ES-I3 (cell line): ENCODE results near the gene RANGAP1.
A peak's percentile ranks its signal among the peaks of the same experiment; 100 is the strongest.

ENCODE experiments used
- H3K36me3 ChIP-seq: 2 replicates; pipeline ENCODE4 v1.6.1; 2013; ENCODE audit warnings: mild to moderate bottlenecking, low read length, control low read depth, moderate library complexity; ENCODE audit not compliant: insufficient read depth
- H3K4me1 ChIP-seq: 2 replicates; pipeline ENCODE4 v1.6.1; 2013; ENCODE audit warnings: mild to moderate bottlenecking, control low read depth, low read length; ENCODE audit not compliant: insufficient read depth
- H3K9ac ChIP-seq: 2 replicates; pipeline ENCODE4 v1.6.1; 2013; ENCODE audit warnings: low read depth, mild to moderate bottlenecking, low read length, moderate library complexity
- H3K9me3 ChIP-seq: 2 replicates; pipeline ENCODE4 v1.6.1; 2013; ENCODE audit warnings: mild to moderate bottlenecking, low read length, moderate library complexity; ENCODE audit not compliant: control insufficient read depth, insufficient read depth

Gene RANGAP1

DNA sequence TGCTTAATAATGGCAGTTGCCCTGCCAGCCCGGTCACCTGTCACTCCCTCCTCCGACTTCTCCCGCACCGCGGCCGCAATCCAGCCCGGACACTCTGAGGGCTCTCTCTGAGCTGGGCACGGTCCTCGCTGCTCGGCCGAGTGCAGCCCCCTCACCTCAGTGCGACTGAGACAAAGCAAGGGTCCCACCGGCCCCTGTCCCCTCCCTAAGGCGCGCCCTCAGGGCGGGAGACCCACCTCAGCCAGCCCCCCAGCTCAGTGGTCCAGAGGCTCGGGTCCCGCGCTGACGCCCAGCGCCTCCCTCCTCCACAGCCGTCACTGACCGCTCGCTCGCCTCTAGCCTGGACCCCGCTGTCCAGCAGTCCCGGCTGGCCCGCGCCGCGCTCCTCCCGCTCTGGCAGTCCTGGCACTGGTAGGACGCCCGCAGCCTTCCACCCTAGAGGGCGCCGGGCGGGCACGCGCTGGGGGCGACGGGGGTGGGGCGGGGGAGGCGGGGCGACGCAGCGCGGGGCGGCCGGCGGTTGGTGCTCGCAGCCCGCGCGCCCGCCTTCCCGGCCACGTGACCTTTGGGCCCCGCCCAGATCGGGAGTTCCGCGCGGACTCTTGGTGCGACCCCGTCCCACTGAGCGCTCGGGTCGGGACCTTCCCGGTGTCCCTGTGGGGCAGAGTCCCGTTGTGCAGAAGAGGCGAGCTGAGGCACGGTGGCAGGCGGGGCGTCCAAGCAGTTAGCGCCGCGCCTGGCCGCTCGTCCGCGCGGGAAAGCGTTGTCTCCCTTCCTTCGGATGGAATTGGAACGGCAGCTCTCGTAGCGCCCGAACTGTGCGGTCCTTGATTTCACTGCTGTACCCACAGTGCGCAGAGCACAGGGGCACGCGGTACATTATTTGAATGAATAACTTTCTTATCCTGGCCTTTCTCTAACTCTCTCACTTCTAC lies 88.7 kb downstream of the RANGAP1 start:
- Histone ChIP-seq H3K9ac (peak overlapping the region; percentile 89), H3K9me3 (no peaks in the 10 kb centered on the region), H3K4me1 (no peaks in the 10 kb centered on the region), H3K36me3 (no peaks in the 10 kb centered on the region)
